Psoas muscle (tissue), 8 donors: ENCODE measurements around the gene NOL6. TPM values are rescaled to one million over a fixed set of nuclear protein-coding genes. Genes with fewer than 3 reads are reported as not detected.
A peak's percentile ranks its signal among the peaks of the same experiment; 100 is the strongest.

Experiments
- ATAC-seq, 4 donors: fragments of 200-7000 bp; cut with Tn5 transposase; one replicate each; pipeline ENCODE4 v1.9.1; 2020; ENCODE audit warnings: moderate library complexity in 3 of 4, mild to moderate bottlenecking in 2 of 4
- DNase-seq, 2 donors: peaks; one replicate each; pipeline ENCODE4 v3.0.0-alpha.2; 2020
- H3K27ac ChIP-seq: fragments of 200-600 bp; one replicate; pipeline ENCODE4 v1.8.0; 2022
- H3K27me3 ChIP-seq, 3 donors: fragments of 200-600 bp in 1 of 3; one replicate each; pipeline versions ENCODE4 v1.6.1 to v1.8.0; 2013 to 2022; ENCODE audit warnings: low read length in 2 of 3, mild to moderate bottlenecking in 2 of 3, moderate library complexity in 1 of 3; ENCODE audit not compliant: insufficient read depth in 3 of 3
- H3K36me3 ChIP-seq, 2 donors: fragments of 200-600 bp in 1 of 2; one replicate each; pipeline versions ENCODE4 v1.6.1 to v1.8.0; 2013 to 2022; ENCODE audit warnings: low read depth in 1 of 2, mild to moderate bottlenecking in 1 of 2, moderate library complexity in 1 of 2; ENCODE audit not compliant: insufficient read depth in 1 of 2
- H3K4me1 ChIP-seq: fragments of 200-600 bp; one replicate; pipeline ENCODE4 v1.8.0; 2022
- H3K4me3 ChIP-seq: fragments of 200-600 bp; one replicate; pipeline ENCODE4 v1.8.0; 2022; ENCODE audit warnings: mild to moderate bottlenecking
- H3K9me3 ChIP-seq: fragments of 200-600 bp; one replicate; pipeline ENCODE4 v1.8.0; 2022
- WGBS, 3 donors: extraction: QIAGEN DNeasy Blood & Tissue Kit; methylation state at CpG; one replicate each; pipeline versions ENCODE4 v1.1.6 to v1.1.7; 2013; 5-methylcytosine and 5-hydroxymethylcytosine counted together
- intact Hi-C, 2 donors: fragments of 100-400 bp; cut with DNase I; formaldehyde crosslinking; loops; one replicate each; pipeline versions ENCODE4 v1.11.0 to v1.14.2; 2022
- polyA plus RNA-seq, 3 donors: library from polyadenylated mRNA; stranded (reverse); fragments of 200-250 nt; gene quantifications; one replicate each; pipeline ENCODE4 v1.2.3, GENCODE V29; 2013
- total RNA-seq, 4 donors: library from RNA; stranded (reverse); fragmentation: NEBNext Ultra II Directional in 2 of 4; extraction: Animal tissue kit (Norgen Biotek cat#: 25700) in 2 of 4; gene quantifications; one replicate each; pipeline versions ENCODE4 v1.2.1 to v1.2.4, GENCODE V29; 2021 to 2023
- TF ChIP-seq, protein P1 (sequence below): fragments of 200-600 bp; IDR thresholded peaks from one replicate; pipeline ENCODE4 v1.8.0; 2022; ENCODE audit warnings: antibody characterized with exemption
- donor health status: healthy with polysubstance abuse.
- donor health status: DM: no; HTN: no; CAD: no; lungs with moderate emphysema.
- donor health status: Bipolar disorder and iron deficiency.
- donor health status: healthy.
- donor health status: DM: yes; HTN: yes; CAD: no.
- donor health status: DM: no; HTN: no; CAD: no.
- donor health status: DM: no; HTN: no; CAD: no.
- donor health status: DM: yes; HTN: yes; CAD: no.

NOL6 gene
- total and polyA plus RNA-seq, 7 donors: 18.8 to 39.9 (median 33.5) TPM

DNA sequence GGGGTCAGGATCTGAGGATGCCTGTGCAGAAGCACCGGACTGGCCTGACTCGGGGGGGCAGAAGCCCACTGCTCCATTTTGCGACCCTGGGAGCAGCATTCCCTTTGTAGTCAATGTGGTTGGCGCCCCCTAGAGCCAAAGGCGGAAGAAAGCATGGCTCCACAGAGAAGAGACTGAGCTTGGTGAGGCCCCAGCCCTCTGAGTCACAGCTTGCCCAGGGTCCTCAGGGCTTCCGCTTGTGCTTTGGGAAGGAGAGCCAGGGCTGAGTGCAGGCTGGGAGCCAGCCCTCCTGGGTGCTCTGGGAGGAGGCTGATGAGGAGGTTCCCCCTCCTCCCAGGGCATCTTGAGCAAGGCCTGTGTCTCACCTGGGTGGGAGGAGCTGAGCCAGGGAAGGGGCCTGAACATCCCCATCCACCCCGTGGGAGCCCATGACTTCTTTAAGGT is 20.9 kb downstream of the NOL6 start:
- DNase-seq (peak in 1 of 2 donors; percentile 35), ATAC-seq (peak in 3 of 4 donors; percentile 43 to 63 (median 59))
- Histone ChIP-seq H3K27ac (no peak overlapping the region), H3K27me3 (no peaks in the 10 kb centered on the region), H3K36me3 (no peaks in the 10 kb centered on the region), H3K4me3 (no peak overlapping the region), H3K4me1 (no peaks in the 10 kb centered on the region), H3K9me3 (no peaks in the 10 kb centered on the region)
- intact Hi-C loops: no loop called here
- WGBS, 3 donors: 16 to 27% (median 16%) methylated on average over 7 of the region's 7 CpGs
- TF ChIP-seq, protein P1, sequence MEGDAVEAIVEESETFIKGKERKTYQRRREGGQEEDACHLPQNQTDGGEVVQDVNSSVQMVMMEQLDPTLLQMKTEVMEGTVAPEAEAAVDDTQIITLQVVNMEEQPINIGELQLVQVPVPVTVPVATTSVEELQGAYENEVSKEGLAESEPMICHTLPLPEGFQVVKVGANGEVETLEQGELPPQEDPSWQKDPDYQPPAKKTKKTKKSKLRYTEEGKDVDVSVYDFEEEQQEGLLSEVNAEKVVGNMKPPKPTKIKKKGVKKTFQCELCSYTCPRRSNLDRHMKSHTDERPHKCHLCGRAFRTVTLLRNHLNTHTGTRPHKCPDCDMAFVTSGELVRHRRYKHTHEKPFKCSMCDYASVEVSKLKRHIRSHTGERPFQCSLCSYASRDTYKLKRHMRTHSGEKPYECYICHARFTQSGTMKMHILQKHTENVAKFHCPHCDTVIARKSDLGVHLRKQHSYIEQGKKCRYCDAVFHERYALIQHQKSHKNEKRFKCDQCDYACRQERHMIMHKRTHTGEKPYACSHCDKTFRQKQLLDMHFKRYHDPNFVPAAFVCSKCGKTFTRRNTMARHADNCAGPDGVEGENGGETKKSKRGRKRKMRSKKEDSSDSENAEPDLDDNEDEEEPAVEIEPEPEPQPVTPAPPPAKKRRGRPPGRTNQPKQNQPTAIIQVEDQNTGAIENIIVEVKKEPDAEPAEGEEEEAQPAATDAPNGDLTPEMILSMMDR: peak; percentile 30

DNA sequence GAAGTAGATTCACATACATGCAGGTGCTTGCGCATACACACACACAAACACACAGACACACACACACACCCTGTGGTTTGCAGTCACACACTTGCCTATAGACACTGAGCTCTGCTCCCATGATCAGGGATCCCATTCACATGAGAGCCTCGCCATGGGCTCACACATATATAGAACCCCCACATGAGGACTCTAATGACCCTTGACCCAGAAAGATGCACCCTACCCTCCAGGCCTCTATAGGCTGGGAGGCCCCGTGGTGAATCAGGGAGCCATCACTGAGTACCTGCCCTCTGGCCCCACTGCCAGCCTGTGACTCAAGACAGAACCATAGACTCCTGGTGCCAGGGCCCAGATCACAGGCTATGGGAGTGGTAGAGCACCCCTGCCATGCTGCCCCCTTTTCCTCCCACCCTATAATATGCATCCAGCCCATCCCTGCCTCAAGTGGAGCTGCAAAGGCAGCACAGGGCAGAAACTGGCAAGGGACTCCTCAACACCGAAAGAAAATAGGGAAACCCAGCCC is 23.0 kb downstream of the NOL6 start:
- H3K4me3 ChIP-seq: no peak overlapping the region
- no peaks in the 10 kb centered on the region for H3K9me3 ChIP-seq
- no peaks in the 10 kb centered on the region for H3K36me3 ChIP-seq
- H3K27me3 ChIP-seq: no peaks in the 10 kb centered on the region
- DNase-seq: no peak
- intact Hi-C loops: no loop called here
- 88 to 94% (median 90%) methylated on average over 4 of the region's 4 CpGs for WGBS, 3 donors
- H3K27ac ChIP-seq: no peak overlapping the region
- ATAC-seq: no peak
- peaks cover 14% of the 10 kb centered on the region for H3K4me1 ChIP-seq
- TF ChIP-seq, protein P1: no peak

DNA sequence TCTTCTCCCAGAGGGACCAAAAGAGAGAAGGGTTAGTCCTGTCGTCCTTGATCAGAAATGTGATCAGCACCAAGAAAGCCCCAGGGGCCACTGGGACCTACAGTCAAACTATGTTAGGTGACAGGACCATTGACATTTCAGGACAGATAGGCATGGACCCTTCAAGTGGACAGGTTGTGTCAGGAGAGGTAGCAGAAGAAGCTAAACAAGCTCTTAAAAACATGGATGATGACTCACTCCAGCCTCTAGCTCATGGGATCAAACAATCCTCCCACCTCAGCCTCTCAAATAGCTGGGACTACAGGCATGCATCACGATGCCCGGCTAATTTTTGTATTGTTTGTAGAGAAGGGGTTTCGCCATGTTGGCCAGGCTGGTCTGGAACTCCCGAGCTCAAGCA is 24.0 kb downstream of the NOL6 start:
- peaks cover 14% of the 10 kb centered on the region for H3K4me1 ChIP-seq
- WGBS, 3 donors: 84 to 89% (median 88%) methylated on average over 5 of the region's 5 CpGs
- H3K9me3 ChIP-seq: no peaks in the 10 kb centered on the region
- intact Hi-C loops: no loop called here
- ATAC-seq (no peak), DNase-seq (no peak)
- no peaks in the 10 kb centered on the region for H3K27me3 ChIP-seq
- TF ChIP-seq, protein P1: no peak
- H3K36me3 ChIP-seq: no peaks in the 10 kb centered on the region
- no peak overlapping the region for H3K4me3 ChIP-seq
- H3K27ac ChIP-seq: no peak overlapping the region

DNA sequence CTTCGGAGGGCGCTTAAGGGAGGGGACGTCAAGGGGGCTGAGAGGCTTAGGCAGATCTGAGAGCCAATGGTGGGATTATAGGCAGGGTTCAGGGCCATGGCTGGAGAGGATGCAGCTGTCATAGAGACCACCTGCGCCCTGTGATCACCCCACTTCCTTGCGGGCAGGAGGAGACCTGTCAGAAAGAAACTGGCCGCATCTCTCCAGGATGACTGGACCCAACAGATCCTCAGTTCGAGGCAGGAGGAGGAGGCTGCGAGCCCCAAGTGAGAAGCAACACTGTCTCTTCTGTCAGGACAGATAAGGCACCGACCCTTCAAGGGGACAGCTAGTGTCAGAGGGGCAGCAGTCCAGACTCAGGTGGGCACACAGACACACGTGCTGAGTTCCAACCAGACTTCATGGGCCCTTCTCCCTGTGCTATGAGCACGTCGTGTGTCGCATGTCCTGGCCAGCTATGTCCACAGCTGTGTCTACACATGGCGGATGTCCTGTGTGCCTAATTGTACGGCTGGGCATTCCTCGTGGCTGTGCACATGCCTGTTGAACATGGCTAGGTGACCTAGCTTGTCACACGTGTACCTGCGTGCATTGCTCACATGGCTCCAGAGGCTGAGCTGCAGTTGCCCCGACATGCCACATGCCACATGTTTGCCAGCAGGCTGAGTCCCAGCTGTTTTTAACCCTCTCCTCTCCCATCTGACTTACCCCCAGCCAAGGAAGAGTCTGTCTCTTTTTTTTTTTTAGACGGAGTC is 25.7 kb downstream of the NOL6 start:
- H3K4me3 ChIP-seq: peak overlapping the region; percentile 67
- DNase-seq (no peak), ATAC-seq (peak in 2 of 4 donors; percentile 5 to 8)
- H3K27ac ChIP-seq: no peak overlapping the region
- 11 to 24% (median 16%) methylated on average over 20 of the region's 20 CpGs for WGBS, 3 donors
- H3K27me3 ChIP-seq: no peaks in the 10 kb centered on the region
- TF ChIP-seq, protein P1: no peak
- H3K9me3 ChIP-seq: no peaks in the 10 kb centered on the region
- intact Hi-C loops: no loop called here
- H3K36me3 ChIP-seq: no peaks in the 10 kb centered on the region
- peaks cover 14% of the 10 kb centered on the region for H3K4me1 ChIP-seq
